ENCODE results near the gene POU2F1. TPM values are rescaled to one million over a fixed set of nuclear protein-coding genes. Genes with fewer than 3 reads are reported as not detected.

Gene POU2F1
- total RNA-seq, 1 experiment from 2014 or later = 24.5 TPM

- H3K9me3 ChIP-seq (ENCODE audit: control insufficient read depth in 1 of 2, insufficient read depth in 1 of 2, low read depth in 1 of 2, low read length in 2 of 2) = no peaks in the 10 kb centered on the region
- no peak overlapping the region for H2AFZ ChIP-seq (ENCODE audit: low read depth, low read length, poor library complexity, severe bottlenecking)
- H3K36me3 ChIP-seq (ENCODE audit: control insufficient read depth in 1 of 2, insufficient read depth in 2 of 2, low read length in 2 of 2) = no peaks in the 10 kb centered on the region
- no peak for ATAC-seq
- peaks cover 0 to 6% of the 10 kb centered on the region in 2 experiments; a peak in 1 of 4 replicates for H3K4me1 ChIP-seq (ENCODE audit: control insufficient read depth in 1 of 2, insufficient read depth in 2 of 2, low read length in 2 of 2)
- H3K27ac ChIP-seq (ENCODE audit: low read depth, low read length) = no peak overlapping the region
- intact Hi-C loops (cut with micrococcal nuclease) = no loop called here
- ChIA-PET RAD21 (ENCODE audit: low non-redundant PET in 1 of 2, low total read pairs in 2 of 2, uncharacterized antibody in 2 of 2, unreplicated experiment in 2 of 2) (no interaction called here), CTCF (interaction anchor here (1.0 to 1.5 kb wide), 2 partner anchors 9 to 11 kb away, joined by 4 read pairs; no protein-coding TSS in a partner anchor), POLR2A (no interaction called here)
- H3K4me2 ChIP-seq (ENCODE audit: low read length) = no peak overlapping the region
- H4K20me1 ChIP-seq (ENCODE audit: insufficient read depth) = peaks cover 4% of the 10 kb centered on the region; the same call in 1 of the 2 replicates
- H3K9me2 ChIP-seq (ENCODE audit: insufficient read depth) = no peaks in the 10 kb centered on the region
- no peak overlapping the region for H3K9ac ChIP-seq (ENCODE audit: low read length)
- peaks cover 64% of the 10 kb centered on the region for H3K79me2 ChIP-seq (ENCODE audit: insufficient read depth, low read length)
- no peak for DNase-seq (ENCODE audit: low read depth, low spot score)
- no peak overlapping the region for H3K4me3 ChIP-seq (replicated peaks in 1 of 2; ENCODE audit: low read depth in 1 of 2, low read length in 2 of 2)
- BruUV-seq (replicated peaks) = no TSS peak
- no peaks in the 10 kb centered on the region for H3K27me3 ChIP-seq (ENCODE audit: insufficient read depth, low read length)
- TF ChIP-seq, protein P1, sequence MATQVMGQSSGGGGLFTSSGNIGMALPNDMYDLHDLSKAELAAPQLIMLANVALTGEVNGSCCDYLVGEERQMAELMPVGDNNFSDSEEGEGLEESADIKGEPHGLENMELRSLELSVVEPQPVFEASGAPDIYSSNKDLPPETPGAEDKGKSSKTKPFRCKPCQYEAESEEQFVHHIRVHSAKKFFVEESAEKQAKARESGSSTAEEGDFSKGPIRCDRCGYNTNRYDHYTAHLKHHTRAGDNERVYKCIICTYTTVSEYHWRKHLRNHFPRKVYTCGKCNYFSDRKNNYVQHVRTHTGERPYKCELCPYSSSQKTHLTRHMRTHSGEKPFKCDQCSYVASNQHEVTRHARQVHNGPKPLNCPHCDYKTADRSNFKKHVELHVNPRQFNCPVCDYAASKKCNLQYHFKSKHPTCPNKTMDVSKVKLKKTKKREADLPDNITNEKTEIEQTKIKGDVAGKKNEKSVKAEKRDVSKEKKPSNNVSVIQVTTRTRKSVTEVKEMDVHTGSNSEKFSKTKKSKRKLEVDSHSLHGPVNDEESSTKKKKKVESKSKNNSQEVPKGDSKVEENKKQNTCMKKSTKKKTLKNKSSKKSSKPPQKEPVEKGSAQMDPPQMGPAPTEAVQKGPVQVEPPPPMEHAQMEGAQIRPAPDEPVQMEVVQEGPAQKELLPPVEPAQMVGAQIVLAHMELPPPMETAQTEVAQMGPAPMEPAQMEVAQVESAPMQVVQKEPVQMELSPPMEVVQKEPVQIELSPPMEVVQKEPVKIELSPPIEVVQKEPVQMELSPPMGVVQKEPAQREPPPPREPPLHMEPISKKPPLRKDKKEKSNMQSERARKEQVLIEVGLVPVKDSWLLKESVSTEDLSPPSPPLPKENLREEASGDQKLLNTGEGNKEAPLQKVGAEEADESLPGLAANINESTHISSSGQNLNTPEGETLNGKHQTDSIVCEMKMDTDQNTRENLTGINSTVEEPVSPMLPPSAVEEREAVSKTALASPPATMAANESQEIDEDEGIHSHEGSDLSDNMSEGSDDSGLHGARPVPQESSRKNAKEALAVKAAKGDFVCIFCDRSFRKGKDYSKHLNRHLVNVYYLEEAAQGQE (IDR thresholded peaks at IDR 0.05; ENCODE audit: low read depth) = no peak
- TF ChIP-seq TCF7L2 (IDR thresholded peaks at IDR 0.05; ENCODE audit: borderline replicate concordance, extremely low read depth, insufficient read depth, insufficient read length) = no peak
- no peak for TF ChIP-seq EZH2 (IDR thresholded peaks at IDR 0.05)
- TF ChIP-seq ELF1 (IDR thresholded peaks at IDR 0.05; ENCODE audit: borderline replicate concordance, low read depth) = no peak
- TF ChIP-seq, protein P2, sequence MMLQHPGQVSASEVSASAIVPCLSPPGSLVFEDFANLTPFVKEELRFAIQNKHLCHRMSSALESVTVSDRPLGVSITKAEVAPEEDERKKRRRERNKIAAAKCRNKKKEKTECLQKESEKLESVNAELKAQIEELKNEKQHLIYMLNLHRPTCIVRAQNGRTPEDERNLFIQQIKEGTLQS (IDR thresholded peaks at IDR 0.05) = no peak
- TF ChIP-seq, protein P3, sequence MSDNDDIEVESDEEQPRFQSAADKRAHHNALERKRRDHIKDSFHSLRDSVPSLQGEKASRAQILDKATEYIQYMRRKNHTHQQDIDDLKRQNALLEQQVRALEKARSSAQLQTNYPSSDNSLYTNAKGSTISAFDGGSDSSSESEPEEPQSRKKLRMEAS (IDR thresholded peaks at IDR 0.05) = no peak
- no peak for TF ChIP-seq POLR2A (IDR thresholded peaks at IDR 0.05; ENCODE audit: borderline replicate concordance, extremely low read depth, insufficient read depth, insufficient read length)
- no peak for TF ChIP-seq EZH2phosphoT487 (IDR thresholded peaks at IDR 0.05; ENCODE audit: borderline replicate concordance)
- TF ChIP-seq POLR2AphosphoS5 (IDR thresholded peaks at IDR 0.05; ENCODE audit: low read depth, low read length) = no peak
- TF ChIP-seq CBX3 (IDR thresholded peaks at IDR 0.05; ENCODE audit: low read depth) = no peak
- TF ChIP-seq ZNF274 (IDR thresholded peaks at IDR 0.05; ENCODE audit: low read depth, low read length) = no peak
- TF ChIP-seq EGR1 (IDR thresholded peaks at IDR 0.05; ENCODE audit: low read depth) = no peak
- TF ChIP-seq SRF (IDR thresholded peaks at IDR 0.05; ENCODE audit: low read depth) = no peak
- no peak for TF ChIP-seq CEBPB (IDR thresholded peaks at IDR 0.05; ENCODE audit: low read depth)
Measured at GRCh38 chr1:167278497-167278896, 57.8 kb downstream of the POU2F1 start.

All from HCT116 (cell line).